ENCODE results near the gene RGS12. TPM values are rescaled to one million over a fixed set of nuclear protein-coding genes. Genes with fewer than 3 reads are reported as not detected.

The RGS12 gene
- polyA plus RNA-seq, 3 donors: 0.75 to 15.3 (median 2.7) TPM

DNA sequence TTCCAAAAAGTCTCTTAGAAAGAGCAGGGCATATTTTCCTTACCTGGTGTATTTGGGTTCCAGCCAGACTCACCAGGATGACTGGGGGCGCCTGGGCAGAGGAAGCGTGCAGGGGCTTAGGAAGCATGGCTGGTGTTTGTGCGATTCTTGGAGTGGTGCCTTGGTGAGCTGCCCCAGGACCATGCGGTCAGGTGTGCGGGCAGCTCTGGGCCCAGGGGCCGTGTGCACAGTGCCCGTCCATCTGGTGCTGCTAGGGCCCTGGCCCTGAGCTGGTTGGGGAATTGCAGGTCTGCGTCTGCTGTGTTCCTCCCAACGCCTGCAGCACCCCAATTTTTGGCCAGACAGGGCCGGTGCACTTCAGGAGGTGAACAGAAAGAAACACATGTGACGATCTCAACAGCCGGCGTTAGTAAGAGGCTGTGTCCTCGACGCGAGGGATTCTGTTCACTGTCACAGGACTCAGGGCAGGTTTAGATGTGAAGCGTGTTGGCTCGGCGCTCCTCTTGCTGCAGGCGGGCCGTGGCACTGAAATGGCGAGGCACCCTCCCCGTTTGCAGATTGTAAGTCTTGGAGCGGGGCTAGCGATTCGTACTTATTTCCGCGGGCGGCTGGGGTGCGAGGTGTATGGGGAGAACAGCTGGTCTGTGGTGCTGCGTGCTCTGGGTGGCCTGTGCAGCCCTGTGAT is 15.2 kb downstream of the RGS12 start:
- Histone ChIP-seq H3K4me2 (replicated peaks; ENCODE audit: extremely low read depth, low read length, poor library complexity, severe bottlenecking) (no peak overlapping the region), H3K9me3 (replicated peaks in 1 of 2; ENCODE audit: control insufficient read depth in 1 of 2, insufficient read depth in 1 of 2, low read length in 2 of 2) (no peaks in the 10 kb centered on the region), H3K79me2 (ENCODE audit: insufficient read depth, low read length) (no peaks in the 10 kb centered on the region), H3K4me1 (ENCODE audit: control insufficient read depth in 1 of 2, insufficient read depth in 2 of 2, low read length in 2 of 2) (peaks cover 19 to 24% of the 10 kb centered on the region in 2 donors), H4K20me1 (ENCODE audit: insufficient read depth, low read length) (no peaks in the 10 kb centered on the region), H3K9ac (ENCODE audit: insufficient read depth, low read length, poor library complexity, severe bottlenecking) (no peak overlapping the region), H3K27me3 (ENCODE audit: control insufficient read depth in 2 of 2, insufficient read depth in 2 of 2, low read length in 2 of 2) (peaks cover 0 to 7% of the 10 kb centered on the region in 2 donors), H3K4me3 (replicated peaks in 1 of 3; ENCODE audit: low read depth in 2 of 3, low read length in 3 of 3) (no peak overlapping the region), H3K36me3 (replicated peaks in 1 of 2; ENCODE audit: control insufficient read depth in 1 of 2, insufficient read depth in 2 of 2, low read length in 2 of 2) (no peaks in the 10 kb centered on the region), H2AFZ (ENCODE audit: insufficient read depth, low read depth, low read length, poor library complexity, severe bottlenecking) (no peak overlapping the region), H3K27ac (ENCODE audit: low read depth in 1 of 2, low read length in 2 of 2) (no peak overlapping the region)
- Mint-ChIP-seq H3K27me3 (ENCODE audit: low read depth in 3 of 3) (peaks cover 6 to 14% (median 7%) of the 10 kb centered on the region in 3 donors), H3K4me1 (peaks cover 28% of the 10 kb centered on the region), H3K27ac (peak overlapping the region in 1 of 7 donors; percentile 23), H3K4me3 (no peak overlapping the region), H3K36me3 (no peaks in the 10 kb centered on the region), H3K9me3 (no peaks in the 10 kb centered on the region)
- no peak for DNase-seq
- TF ChIP-seq, protein P1, sequence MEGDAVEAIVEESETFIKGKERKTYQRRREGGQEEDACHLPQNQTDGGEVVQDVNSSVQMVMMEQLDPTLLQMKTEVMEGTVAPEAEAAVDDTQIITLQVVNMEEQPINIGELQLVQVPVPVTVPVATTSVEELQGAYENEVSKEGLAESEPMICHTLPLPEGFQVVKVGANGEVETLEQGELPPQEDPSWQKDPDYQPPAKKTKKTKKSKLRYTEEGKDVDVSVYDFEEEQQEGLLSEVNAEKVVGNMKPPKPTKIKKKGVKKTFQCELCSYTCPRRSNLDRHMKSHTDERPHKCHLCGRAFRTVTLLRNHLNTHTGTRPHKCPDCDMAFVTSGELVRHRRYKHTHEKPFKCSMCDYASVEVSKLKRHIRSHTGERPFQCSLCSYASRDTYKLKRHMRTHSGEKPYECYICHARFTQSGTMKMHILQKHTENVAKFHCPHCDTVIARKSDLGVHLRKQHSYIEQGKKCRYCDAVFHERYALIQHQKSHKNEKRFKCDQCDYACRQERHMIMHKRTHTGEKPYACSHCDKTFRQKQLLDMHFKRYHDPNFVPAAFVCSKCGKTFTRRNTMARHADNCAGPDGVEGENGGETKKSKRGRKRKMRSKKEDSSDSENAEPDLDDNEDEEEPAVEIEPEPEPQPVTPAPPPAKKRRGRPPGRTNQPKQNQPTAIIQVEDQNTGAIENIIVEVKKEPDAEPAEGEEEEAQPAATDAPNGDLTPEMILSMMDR (IDR thresholded peaks at IDR 0.05): no peak
- WGBS (ENCODE audit: insufficient coverage): 96% methylated on average over 28 of the region's 31 CpGs
- intact Hi-C loops (cut with micrococcal nuclease): loop anchor here in 1 of 2 donors (10.0 kb wide), 1 partner anchor 113 kb away; no protein-coding TSS in a partner anchor

DNA sequence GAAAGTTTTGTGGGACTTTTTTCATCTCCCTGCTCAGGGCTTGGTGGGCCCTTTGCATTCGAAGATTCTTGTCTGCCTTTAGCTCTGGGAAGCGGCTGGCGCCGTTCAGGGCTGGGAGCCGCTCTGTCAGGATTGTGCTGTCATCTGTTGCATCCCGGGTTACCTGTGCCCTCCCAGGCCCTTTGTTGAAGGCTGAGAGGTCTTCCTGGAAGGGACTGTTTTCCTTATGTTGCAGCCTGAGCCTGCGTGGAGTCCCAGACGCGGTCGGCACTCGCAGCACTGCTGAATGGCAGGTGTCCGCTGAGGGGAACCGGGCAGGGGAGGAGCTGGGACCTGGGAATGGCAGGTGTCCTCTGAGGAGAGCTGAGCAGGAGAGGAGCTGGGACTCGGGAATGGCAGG is 15.9 kb downstream of the RGS12 start:
- Mint-ChIP-seq H3K4me3 (no peak overlapping the region), H3K4me1 (peaks cover 22% of the 10 kb centered on the region), H3K27ac (peak overlapping the region in 1 of 7 donors; percentile 3), H3K9me3 (no peaks in the 10 kb centered on the region), H3K27me3 (ENCODE audit: low read depth in 3 of 3) (peaks cover 0 to 10% (median 9%) of the 10 kb centered on the region in 3 donors), H3K36me3 (no peaks in the 10 kb centered on the region)
- Histone ChIP-seq H3K4me2 (replicated peaks; ENCODE audit: extremely low read depth, low read length, poor library complexity, severe bottlenecking) (no peak overlapping the region), H3K9ac (ENCODE audit: insufficient read depth, low read length, poor library complexity, severe bottlenecking) (no peak overlapping the region), H3K36me3 (replicated peaks in 1 of 2; ENCODE audit: control insufficient read depth in 1 of 2, insufficient read depth in 2 of 2, low read length in 2 of 2) (no peaks in the 10 kb centered on the region), H2AFZ (ENCODE audit: insufficient read depth, low read depth, low read length, poor library complexity, severe bottlenecking) (no peak overlapping the region), H3K9me3 (replicated peaks in 1 of 2; ENCODE audit: control insufficient read depth in 1 of 2, insufficient read depth in 1 of 2, low read length in 2 of 2) (no peaks in the 10 kb centered on the region), H3K4me3 (replicated peaks in 1 of 3; ENCODE audit: low read depth in 2 of 3, low read length in 3 of 3) (no peak overlapping the region), H4K20me1 (ENCODE audit: insufficient read depth, low read length) (no peaks in the 10 kb centered on the region), H3K4me1 (ENCODE audit: control insufficient read depth in 1 of 2, insufficient read depth in 2 of 2, low read length in 2 of 2) (peaks cover 14 to 18% of the 10 kb centered on the region in 2 donors), H3K27ac (ENCODE audit: low read depth in 1 of 2, low read length in 2 of 2) (no peak overlapping the region), H3K27me3 (ENCODE audit: control insufficient read depth in 2 of 2, insufficient read depth in 2 of 2, low read length in 2 of 2) (peaks cover 0 to 3% of the 10 kb centered on the region in 2 donors), H3K79me2 (ENCODE audit: insufficient read depth, low read length) (no peaks in the 10 kb centered on the region)
- 99% methylated on average over 9 of the region's 14 CpGs for WGBS (ENCODE audit: insufficient coverage)
- intact Hi-C loops (cut with micrococcal nuclease): loop anchor here in 1 of 2 donors (10.0 kb wide), 1 partner anchor 114 kb away; no protein-coding TSS in a partner anchor
- TF ChIP-seq, protein P1 (IDR thresholded peaks at IDR 0.05): no peak
- DNase-seq: no peak
